ENCODE results near the gene TFCP2L1. TPM values are rescaled to one million over a fixed set of nuclear protein-coding genes. Genes with fewer than 3 reads are reported as not detected.

The TFCP2L1 gene
- total RNA-seq, 1 donor from 2014 or later, result 0.05 TPM

- no peaks in the 10 kb centered on the region for H4K20me1 ChIP-seq (ENCODE audit: insufficient read depth, low read length)
- H3K36me3 ChIP-seq (ENCODE audit: insufficient read depth, low read length), result no peaks in the 10 kb centered on the region
- no peak overlapping the region for H3K27ac ChIP-seq (ENCODE audit: low read depth, low read length)
- no peak overlapping the region for H3K27ac Mint-ChIP-seq (ENCODE audit: unreplicated experiment)
- H2AFZ ChIP-seq (ENCODE audit: low read depth, low read length), result no peak overlapping the region
- peaks cover 5% of the 10 kb centered on the region for H3K27me3 ChIP-seq (ENCODE audit: insufficient read depth, low read length)
- H3K4me1 ChIP-seq (ENCODE audit: insufficient read depth, low read length), result no peaks in the 10 kb centered on the region
- no peak for TF ChIP-seq EZH2 (IDR thresholded peaks at IDR 0.05; ENCODE audit: insufficient read depth, low read length)
- TF ChIP-seq CTCF (IDR thresholded peaks at IDR 0.05; ENCODE audit: insufficient read depth, low read depth, low read length), result no peak
- DNase-seq (ENCODE audit: low read depth) (no peak), FAIRE-seq (no peak)
- H3K9me3 Mint-ChIP-seq (ENCODE audit: unreplicated experiment), result peaks cover 9% of the 10 kb centered on the region
- H3K9me3 ChIP-seq (ENCODE audit: insufficient read depth, low read depth, low read length), result peaks cover 6% of the 10 kb centered on the region
- H3K4me1 Mint-ChIP-seq (ENCODE audit: low read depth, unreplicated experiment), result no peaks in the 10 kb centered on the region
- H3K36me3 Mint-ChIP-seq (ENCODE audit: low read depth, unreplicated experiment), result no peaks in the 10 kb centered on the region
- H3K9ac ChIP-seq (ENCODE audit: low read length), result no peak overlapping the region
- no peak overlapping the region for H3K4me2 ChIP-seq (ENCODE audit: low read length)
- H3K4me3 ChIP-seq (ENCODE audit: insufficient read depth, low read depth, low read length), result no peak overlapping the region
- no peaks in the 10 kb centered on the region for H3K79me2 ChIP-seq (ENCODE audit: insufficient read depth, low read length)
- peaks cover 42% of the 10 kb centered on the region for H3K27me3 Mint-ChIP-seq (ENCODE audit: low read depth, unreplicated experiment)
- no peak overlapping the region for H3K4me3 Mint-ChIP-seq (ENCODE audit: unreplicated experiment)
Measured at GRCh38 chr2:121173806-121174205, 111.2 kb downstream of the TFCP2L1 start.

- H3K4me2 ChIP-seq (ENCODE audit: low read length), result no peak overlapping the region
- no peak overlapping the region for H3K4me3 ChIP-seq (ENCODE audit: insufficient read depth, low read depth, low read length)
- H3K9me3 ChIP-seq (ENCODE audit: insufficient read depth, low read depth, low read length), result peaks cover 6% of the 10 kb centered on the region
- H3K4me3 Mint-ChIP-seq (ENCODE audit: unreplicated experiment), result no peak overlapping the region
- FAIRE-seq (no peak), DNase-seq (ENCODE audit: low read depth) (peak; percentile 30)
- no peaks in the 10 kb centered on the region for H3K79me2 ChIP-seq (ENCODE audit: insufficient read depth, low read length)
- no peaks in the 10 kb centered on the region for H3K36me3 Mint-ChIP-seq (ENCODE audit: low read depth, unreplicated experiment)
- H3K27ac Mint-ChIP-seq (ENCODE audit: unreplicated experiment), result no peak overlapping the region
- H4K20me1 ChIP-seq (ENCODE audit: insufficient read depth, low read length), result no peaks in the 10 kb centered on the region
- peaks cover 9% of the 10 kb centered on the region for H3K9me3 Mint-ChIP-seq (ENCODE audit: unreplicated experiment)
- H3K9ac ChIP-seq (ENCODE audit: low read length), result no peak overlapping the region
- peaks cover 3% of the 10 kb centered on the region for H3K27me3 ChIP-seq (ENCODE audit: insufficient read depth, low read length)
- H3K27me3 Mint-ChIP-seq (ENCODE audit: low read depth, unreplicated experiment), result peaks cover 42% of the 10 kb centered on the region
- H2AFZ ChIP-seq (ENCODE audit: low read depth, low read length), result no peak overlapping the region
- H3K36me3 ChIP-seq (ENCODE audit: insufficient read depth, low read length), result no peaks in the 10 kb centered on the region
- H3K27ac ChIP-seq (ENCODE audit: low read depth, low read length), result no peak overlapping the region
- H3K4me1 ChIP-seq (ENCODE audit: insufficient read depth, low read length), result no peaks in the 10 kb centered on the region
- no peak for TF ChIP-seq CTCF (IDR thresholded peaks at IDR 0.05; ENCODE audit: insufficient read depth, low read depth, low read length)
- TF ChIP-seq EZH2 (IDR thresholded peaks at IDR 0.05; ENCODE audit: insufficient read depth, low read length), result no peak
- no peaks in the 10 kb centered on the region for H3K4me1 Mint-ChIP-seq (ENCODE audit: low read depth, unreplicated experiment)
Measured at GRCh38 chr2:121173112-121173511, 111.9 kb downstream of the TFCP2L1 start.

GRCh38 chr2:121172456-121172855 is 112.5 kb downstream of the TFCP2L1 start:
- Mint-ChIP-seq H3K4me1 (ENCODE audit: low read depth, unreplicated experiment) (no peaks in the 10 kb centered on the region), H3K27me3 (ENCODE audit: low read depth, unreplicated experiment) (peaks cover 35% of the 10 kb centered on the region), H3K4me3 (ENCODE audit: unreplicated experiment) (no peak overlapping the region), H3K27ac (ENCODE audit: unreplicated experiment) (no peak overlapping the region), H3K9me3 (ENCODE audit: unreplicated experiment) (peaks cover 9% of the 10 kb centered on the region), H3K36me3 (ENCODE audit: low read depth, unreplicated experiment) (no peaks in the 10 kb centered on the region)
- Histone ChIP-seq H3K27me3 (ENCODE audit: insufficient read depth, low read length) (peaks cover 3% of the 10 kb centered on the region), H3K9me3 (ENCODE audit: insufficient read depth, low read depth, low read length) (peaks cover 6% of the 10 kb centered on the region), H3K9ac (ENCODE audit: low read length) (no peak overlapping the region), H3K4me2 (ENCODE audit: low read length) (no peak overlapping the region), H4K20me1 (ENCODE audit: insufficient read depth, low read length) (no peaks in the 10 kb centered on the region), H3K27ac (ENCODE audit: low read depth, low read length) (no peak overlapping the region), H3K79me2 (ENCODE audit: insufficient read depth, low read length) (no peaks in the 10 kb centered on the region), H3K4me1 (ENCODE audit: insufficient read depth, low read length) (no peaks in the 10 kb centered on the region), H3K4me3 (ENCODE audit: insufficient read depth, low read depth, low read length) (no peak overlapping the region), H3K36me3 (ENCODE audit: insufficient read depth, low read length) (no peaks in the 10 kb centered on the region), H2AFZ (ENCODE audit: low read depth, low read length) (no peak overlapping the region)
- TF ChIP-seq CTCF (IDR thresholded peaks at IDR 0.05; ENCODE audit: insufficient read depth, low read depth, low read length), result no peak
- no peak for TF ChIP-seq EZH2 (IDR thresholded peaks at IDR 0.05; ENCODE audit: insufficient read depth, low read length)
- FAIRE-seq (no peak), DNase-seq (ENCODE audit: low read depth) (no peak)
